Stimulated activated CD4-positive, alpha-beta T cell treated with anti-CD3 and anti-CD28 coated beads, Interleukin-12 subunit alpha, Interleukin-12 subunit beta, amount 100 ng/mL, for 4 hours (primary cell): ENCODE results near the gene PRKCH.

Experiments used
- DNase-seq: peaks from one replicate; pipeline ENCODE4 v3.0.0-alpha.2; 2020

Gene PRKCH

DNA sequence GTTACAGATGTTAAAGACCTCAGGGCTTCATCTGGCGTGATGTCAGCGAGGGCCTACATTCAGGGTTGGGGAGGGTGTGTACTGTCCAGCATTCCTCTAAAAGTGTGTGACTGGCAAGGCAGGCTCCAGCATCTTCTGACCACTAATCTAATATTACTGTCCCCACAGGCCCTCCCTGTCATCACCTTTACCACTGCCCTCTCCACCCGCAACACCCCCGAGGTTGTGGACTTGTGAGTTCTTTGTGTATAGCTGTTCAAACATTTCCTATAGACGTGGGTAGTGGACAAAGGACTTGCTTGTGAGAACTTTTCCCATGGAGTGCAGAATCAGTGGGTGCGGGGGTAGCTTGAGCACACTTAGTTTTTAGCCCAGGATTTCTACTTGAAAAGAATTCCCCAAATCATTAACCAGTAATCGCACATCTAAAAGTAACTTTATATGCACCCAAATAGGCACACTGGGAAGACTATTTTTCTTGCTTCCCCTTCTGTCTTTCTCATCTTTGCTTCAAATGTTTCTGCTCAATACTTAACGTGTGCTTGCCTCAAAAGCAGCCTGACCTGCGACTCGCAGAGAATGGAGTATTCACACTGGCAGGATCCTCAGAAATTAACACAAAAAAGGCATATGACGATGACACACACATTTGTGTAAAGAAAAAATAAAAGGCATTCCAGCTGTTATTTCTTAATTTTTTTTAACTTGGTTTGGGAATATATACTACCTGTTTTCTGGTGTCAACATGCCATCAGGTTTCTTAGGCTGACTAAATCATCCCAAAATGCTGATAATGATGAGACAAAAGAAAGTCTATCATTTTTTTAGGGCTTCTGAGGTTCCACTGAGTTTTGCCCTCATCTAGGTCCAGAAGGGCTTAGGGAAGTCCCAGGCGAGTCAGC, 215.5 kb downstream of the PRKCH start:
- no peak for DNase-seq

DNA sequence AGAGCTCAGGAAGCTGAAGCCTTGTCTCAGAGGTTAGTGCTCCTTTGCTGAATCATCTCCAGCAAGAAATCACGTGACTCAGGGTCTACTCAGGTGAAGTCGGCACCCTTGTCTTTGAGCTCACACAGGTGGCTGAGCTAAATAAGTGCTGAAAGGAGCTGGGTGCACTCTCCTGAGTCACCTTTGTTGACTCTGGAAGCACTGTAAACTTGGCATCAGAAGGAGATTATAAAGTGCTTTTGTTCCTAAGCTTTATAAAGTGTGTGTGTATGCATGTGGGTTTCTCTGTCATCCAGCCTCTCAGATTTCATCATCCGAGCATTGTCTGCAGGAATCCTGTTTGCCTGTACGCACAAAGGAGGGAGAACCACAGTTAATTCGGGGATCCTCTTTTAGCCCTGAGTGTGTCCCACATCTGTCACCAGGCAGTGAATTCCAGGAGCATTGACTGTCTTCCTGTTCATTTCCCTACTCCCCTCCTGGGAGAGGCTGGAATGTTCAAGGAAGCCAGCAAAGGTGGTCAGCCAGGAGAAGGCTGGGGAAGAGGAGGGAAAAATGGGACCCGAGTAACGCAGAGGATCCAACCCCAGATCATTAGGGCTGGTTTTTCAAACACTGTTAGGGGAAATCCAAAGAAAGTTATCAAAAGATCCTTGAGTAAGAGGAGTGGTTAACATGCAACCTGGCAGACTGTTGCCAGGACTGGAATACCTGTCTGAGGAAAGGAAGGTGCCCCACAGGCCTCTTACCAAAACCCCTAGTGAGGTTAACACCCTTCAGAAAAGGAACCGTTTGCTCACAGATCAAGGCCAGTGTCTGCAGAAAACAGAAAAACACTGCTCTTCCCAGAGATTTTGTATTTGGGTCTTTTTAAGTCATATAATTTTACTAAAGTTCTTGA, 216.4 kb downstream of the PRKCH start:
- peak; percentile 29 for DNase-seq

DNA sequence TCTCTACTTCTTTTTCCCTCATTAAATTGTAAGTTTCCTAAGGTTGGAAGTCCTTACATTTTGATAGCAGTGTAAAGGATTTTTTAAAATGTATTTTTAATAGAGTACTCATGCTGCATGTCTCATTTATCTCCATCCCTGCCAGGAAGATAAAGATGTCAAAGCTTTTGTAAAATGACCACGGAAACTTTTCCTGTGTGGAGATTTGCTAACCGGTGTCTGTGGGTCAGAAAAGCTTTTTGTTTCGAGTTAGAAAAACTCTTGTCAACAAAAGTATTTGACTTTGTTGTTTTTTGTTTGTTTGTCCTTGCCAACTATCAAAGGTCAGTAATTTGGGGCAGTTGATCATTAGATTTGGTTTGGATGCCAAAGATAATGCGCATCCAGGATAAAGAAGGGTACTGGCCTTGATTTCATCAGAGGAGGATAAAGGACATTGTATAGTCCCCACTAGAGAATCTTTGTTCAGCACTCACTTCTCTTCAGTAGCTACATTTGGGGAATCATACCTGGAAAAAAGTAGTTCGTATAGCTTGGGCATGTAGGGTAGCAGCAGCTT, 217.2 kb downstream of the PRKCH start:
- no peak for DNase-seq

DNA sequence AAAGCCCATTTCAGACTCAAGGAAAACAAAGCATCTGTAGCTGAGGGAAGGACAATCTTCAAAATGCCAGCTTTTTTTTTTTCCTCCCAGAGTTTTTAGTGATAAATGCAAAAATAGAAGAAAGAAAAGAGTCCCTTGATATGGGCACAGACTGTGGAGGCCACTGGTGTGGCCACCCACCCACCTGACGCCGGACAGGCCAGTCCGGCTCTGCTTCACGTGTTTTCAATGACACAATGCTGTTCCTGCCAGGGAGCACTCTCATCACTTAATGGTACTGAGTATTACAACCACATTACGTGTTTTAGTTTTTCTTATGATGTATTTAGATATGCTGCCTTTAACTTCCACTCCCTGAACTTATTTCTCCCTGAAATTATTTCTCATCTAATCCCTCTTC, 218.3 kb downstream of the PRKCH start:
- DNase-seq, result no peak

DNA sequence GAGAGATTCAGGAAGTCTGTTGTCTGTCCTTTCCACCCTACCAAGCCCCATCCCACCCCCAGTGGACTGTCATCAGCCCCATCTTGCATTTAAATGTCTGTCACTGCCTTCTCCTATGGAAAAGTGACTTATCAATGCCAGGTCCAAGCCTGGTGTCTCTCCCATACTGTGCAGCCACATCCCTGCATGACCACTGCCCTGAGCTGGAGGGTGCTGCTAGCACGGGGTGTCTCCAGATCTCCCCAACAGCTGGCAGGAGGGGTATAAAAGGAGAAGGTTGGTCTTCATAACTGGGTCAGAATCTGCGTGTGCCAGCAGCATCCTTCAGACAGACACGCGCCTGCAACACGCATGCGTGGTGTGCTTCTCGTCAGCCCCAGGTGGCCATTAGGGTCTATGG, 219.6 kb downstream of the PRKCH start:
- DNase-seq, result no peak

DNA sequence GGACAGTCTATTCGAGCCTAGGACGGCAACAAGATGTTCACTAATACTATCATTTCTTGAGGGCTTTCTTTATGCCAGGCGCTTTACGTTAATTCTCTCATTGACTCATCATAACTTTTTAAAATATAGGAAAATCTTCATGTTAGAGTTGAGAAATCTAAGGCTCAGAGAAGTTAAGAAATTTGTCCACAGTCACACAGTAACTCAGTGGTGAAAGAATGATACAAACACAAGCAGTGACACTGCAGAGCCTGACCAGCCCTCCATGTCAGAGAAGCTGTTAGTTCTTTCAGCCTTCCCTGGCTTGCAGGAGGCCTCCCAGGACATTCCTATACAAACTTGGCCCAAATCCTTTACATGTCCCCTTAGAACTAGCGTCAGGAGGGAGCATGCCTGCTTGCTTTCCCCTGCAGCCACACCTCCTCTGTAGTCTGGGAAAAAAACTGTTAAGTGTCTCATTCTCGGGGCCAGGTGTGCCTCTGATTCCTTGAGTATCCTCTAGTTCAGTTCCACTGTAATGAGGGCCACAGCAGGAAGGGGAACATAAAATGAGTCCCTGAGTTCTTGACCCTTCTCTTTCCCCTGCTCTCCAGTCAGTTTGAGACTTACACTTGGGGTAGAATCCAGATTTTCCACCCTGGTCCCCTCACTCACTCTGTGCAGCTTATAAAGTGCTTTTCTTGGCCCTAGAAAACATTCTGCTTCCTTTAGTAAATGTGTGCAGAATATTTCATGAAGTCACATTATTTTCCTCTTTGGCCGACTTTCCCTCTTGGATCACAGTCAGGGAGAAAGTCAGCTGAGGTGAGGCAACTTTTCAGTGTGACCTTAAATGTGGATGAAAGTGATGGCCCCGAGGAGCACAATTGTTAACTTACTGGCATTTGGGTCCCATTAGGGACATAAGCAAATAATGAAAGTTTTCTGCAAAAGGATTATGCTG, 221.7 kb downstream of the PRKCH start:
- no peak for DNase-seq

DNA sequence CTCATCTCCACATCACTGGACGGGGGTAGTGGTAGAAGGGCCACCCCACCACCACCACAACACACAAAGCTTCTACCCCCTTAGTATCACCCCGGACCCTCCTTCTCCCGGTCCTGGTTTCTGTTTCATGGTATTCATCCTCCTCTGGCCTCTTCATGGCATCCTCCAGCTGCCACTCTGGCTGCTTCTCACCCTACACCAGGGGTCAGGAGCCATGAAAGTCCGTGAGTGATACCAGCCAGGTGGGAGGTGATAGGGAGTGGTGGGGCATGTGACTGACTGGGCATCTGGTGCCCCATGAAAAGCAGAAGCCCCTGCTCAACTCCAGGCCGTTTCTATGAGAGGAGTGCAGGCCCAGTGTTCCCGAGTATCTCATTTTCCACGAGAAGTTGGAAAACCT, 222.6 kb downstream of the PRKCH start:
- DNase-seq, result no peak

DNA sequence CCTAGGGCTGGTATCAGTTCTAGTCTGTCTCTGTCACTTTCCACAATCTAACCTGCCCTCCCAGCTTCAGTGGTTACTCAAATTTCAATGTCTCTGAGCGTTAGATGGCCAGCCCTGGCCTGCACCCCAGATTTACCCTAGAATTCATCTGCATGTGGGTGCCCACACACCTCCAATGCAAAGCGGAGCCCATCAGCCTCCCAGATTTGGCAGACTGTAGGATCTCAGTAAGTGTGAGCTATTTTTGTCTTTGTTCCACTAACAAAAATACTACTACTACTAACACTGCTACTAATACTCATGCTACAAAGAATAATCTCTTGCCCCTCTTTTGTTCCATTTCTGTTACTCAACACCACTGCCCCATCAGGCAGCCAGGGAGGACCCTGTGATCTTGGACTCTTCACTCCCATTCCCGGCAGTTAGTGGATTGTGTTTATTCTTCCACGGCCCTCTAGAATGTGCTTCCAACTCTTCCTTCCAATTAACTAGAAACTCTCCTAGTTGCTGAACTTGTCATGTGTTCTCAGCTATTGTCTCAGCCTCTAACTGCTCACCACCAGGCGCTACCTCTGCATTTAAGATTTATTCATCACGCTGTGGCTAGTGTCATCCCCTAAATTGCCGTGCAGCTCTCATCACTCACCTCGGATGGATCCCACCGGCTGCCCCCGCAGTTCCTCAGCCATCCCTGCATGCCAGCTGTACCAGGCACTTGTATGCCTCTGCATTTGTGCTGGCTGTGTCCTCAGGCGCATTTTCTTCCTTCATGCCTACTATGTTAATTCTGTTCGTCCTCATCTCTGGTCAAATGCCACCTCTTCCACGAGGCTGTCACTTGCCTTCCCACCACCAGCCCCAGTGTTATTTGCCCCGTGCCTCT, 223.3 kb downstream of the PRKCH start:
- no peak for DNase-seq

DNA sequence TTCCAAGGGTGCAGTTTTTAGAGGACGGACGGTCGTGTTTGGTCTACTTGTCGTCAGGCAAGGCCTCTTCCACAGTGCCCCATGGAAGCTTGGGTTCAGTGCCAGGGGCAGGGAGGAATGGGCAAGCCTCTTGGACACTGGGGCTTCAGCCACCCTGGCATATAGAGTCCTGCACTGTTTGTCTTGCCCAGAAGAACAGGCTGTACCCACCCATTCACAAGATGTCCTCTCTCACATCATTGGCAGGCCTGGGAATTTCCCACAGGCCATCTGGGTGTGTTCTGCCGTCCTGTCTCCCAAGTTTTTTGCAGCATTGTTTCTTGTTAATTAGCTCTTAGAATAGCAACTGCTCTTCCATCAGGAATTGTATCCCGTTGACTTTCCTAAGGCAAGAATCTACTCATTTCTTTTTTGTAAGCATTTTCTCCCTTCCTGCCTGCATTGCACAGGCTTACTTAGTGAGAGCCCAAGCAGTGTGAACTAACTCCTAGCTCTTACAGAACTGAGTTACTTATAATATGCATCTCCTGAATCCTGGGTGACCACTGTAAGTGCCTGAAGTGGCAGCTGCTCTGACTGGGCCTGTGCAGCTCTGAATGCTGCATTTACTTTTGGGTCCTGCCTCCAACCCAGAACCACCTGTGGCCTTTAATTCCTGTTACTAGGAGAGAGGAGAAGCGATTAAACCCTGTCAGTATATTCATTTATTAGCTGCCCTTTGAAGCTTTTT, 224.5 kb downstream of the PRKCH start:
- DNase-seq, result no peak

DNA sequence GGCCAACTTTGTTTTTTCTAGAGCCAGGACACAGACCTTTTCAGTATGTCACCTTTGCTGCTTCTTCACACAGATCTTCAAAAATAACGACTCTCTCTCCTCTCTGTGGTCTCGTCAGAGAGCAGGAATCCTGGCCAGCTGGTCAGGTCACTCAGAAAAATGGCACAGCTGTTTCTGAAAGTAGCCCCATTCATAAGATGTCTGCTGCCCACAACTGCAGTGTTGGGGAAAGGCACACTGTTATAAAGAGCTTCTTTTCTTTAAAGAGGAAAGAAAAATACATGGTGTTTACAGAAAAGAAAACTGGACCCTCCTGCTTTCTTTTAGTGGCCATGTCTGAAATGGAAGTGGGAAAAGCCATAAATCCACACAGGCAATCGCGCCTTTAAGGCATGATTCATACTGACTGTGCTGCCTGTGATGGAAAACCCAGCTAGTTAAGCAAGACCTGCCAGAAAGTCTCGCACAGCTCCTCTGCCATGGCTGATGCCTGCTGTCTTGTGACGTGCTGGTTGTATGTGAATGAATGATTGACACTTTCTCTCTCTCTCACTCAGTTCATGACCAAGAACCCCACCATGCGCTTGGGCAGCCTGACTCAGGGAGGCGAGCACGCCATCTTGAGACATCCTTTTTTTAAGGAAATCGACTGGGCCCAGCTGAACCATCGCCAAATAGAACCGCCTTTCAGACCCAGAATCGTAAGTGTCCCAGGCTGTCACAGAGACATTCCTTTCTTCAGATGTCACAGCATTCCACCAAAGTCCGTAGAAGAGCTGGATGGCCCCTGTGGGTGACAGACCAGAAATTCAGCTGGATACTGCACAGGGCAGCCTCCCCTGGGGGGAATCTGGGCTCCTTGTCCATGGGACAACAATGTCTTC, 226.0 kb downstream of the PRKCH start:
- no peak for DNase-seq

DNA sequence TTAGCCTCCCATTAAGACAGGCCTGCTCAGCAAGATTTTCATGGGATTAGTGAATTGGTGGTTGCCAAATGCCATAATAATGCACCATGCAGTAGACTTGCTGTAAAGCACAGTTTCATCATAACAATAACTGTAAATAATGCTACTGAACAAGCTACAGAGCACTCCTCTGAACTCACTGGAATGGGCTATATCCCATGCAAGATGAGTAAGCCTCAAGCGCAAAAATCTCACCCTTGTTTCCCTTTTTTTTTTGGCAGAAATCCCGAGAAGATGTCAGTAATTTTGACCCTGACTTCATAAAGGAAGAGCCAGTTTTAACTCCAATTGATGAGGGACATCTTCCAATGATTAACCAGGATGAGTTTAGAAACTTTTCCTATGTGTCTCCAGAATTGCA, 228.0 kb downstream of the PRKCH start:
- no peak for DNase-seq

DNA sequence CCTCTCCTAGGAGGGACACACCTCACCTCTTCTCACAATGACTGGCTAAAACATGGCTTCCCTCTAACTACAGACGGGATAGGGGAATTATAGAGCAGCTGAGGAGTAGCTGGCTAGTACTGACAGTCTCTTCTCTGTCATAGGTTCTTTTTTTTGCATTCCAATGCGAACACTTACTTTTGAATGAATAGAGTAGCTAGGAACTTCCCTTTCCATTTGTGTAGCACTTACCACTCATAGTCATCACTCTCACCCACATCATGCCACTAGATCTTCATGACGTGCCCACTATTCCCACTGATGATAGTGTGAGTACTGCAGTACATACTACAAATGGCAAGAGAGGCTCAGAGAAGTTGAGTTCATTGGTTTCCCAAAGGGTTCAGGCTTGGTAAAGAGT, 230.0 kb downstream of the PRKCH start:
- DNase-seq, result no peak

DNA sequence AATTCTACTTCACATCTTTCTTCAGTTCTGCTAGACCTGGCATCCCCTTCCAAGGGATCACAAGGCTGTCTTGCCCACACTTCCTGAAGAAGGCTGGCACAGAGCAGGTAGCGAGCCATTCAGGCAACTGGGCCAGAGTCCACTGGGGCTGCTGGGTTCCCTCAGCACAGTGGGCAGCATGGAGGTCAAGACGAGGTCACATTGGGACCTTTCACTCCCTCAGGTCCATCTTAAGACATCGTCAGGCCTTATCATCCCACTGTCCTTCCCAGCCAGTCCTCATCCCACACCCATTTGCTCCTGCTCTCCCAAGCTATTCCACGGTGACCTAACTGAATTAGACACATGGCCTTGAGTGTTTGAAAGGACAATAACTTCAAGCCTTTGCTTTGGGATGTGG, 230.9 kb downstream of the PRKCH start:
- DNase-seq, result no peak

DNA sequence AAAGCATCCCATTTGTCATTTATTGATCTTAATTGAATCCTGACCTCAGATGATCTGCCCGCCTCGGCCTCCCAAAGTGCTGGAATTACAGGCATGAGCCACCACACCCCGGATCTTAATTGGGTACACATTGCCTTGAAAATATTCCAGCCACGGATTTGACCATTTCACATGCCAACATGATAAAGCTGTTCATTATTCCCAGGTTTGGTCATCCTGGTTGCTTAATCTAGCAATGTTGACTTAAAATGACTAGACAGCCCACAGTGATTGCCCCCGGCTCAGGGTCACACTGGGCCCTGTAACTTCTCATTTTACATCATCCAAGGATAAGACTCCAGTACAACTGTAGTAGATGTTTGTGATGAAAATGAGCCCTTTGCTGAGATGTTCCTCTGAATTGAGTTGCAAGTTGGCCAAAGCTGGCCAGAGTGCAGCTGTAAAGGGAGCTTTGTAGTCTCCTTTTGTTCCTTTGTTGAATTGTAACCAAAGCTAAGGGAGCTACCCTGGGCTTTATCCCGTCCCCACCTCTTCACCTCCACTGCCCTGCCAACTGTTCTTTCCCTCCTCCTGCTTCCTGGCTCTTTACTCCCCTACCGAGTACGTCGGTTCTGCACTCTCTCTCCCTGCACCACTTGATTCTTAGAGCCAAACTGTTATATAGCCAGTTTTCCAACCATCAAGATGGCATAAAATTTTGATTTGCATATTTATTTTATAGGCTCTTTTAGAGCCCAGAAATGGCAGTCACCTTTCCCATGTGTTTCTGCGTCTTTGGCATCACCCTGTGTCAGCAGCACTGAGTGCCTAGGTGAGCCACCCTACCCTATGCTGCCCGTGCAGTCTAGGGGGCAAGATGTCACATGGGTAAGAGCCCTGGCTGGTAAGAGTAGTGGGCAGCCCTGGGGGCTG, 232.6 kb downstream of the PRKCH start:
- DNase-seq, result no peak

DNA sequence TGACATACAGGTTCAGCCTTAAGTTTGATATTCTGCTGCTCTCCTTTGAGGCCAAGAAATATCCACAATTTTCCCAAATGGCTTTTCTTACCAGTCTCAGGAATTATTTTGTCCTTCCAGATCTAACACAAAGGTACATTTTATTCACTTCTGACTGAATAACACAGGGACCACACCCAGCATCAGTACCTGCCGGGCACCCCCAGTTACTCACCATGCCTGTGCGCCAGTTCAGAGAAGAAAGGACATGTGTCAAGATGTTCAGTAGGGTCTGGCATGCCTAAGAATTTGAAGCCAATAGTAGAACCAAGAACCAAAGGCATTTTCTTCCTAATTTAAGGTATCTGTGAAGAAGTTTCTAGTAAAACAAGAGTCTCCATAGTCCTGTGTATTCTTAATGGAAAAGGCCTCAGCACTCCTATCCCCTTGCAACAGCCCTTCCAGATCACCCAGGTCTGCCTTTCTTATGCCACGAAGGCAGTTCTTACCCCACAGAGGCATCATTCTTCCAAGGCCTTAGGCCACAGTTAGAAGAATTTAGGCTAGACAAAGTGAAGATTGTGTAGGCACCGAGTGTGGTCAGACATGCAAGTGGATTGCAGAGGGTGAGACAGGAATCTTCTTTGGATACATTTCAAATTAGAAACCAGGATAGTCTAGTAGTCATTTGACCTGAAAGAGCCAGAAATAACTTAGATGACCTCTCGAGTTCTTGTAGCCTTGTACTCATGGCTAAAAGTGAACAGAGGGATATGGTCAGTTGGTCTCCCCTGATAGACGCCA, 233.9 kb downstream of the PRKCH start:
- no peak for DNase-seq

DNA sequence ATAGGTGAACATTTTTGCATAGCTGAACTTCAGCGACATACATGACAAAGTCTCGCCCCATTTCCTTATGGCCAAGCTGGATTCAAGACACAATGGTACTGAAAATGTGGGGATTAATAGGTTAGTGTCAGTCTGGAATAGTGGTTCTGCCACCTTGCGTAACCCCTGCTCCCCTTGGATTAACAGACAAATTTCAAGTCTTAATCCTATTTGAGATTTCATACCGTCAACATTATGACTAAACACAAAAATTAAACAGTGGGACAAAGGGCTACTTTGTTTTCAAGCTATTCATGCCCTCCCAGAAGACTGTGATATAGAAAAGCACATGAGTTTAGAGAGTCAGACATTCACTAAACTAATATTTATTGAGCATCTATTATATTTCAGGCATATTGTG, 235.1 kb downstream of the PRKCH start:
- DNase-seq, result no peak

DNA sequence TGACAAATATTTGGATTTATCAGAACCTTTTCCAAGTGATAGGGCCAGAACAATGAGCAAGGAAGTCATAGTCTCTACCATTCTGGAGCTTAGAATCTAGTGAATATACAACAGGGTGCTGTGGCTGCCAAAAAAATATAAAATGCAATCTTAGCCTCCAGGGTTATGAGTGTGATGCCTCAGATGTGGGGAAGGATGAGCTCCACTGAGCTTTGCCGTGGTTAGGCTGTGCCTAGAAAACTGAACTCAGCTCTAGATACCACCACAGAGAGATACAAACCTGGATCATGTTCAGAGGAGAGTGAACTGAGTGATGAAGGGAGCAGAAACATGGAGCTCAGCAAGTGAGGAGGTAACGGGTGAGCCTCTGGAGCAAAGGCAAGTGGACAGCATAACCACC, 235.9 kb downstream of the PRKCH start:
- no peak for DNase-seq

DNA sequence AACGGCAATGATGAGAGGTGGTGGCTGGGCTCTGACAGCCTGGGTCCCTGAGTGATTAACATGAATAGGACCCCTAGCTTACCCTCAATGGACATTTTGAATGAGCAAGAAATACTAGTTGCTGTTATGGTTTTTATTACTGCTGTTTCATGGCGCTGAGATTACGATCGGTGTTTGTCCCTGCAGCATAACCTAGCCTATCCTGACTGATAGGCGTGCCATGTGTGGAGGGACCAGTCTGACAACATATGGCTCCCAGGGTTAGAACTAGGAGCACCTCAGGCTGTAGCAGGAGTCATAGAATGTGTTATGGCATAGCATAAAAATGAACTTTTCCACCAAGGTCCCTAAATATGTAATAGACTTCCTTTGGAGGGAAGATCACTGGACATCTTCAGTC, 236.5 kb downstream of the PRKCH start:
- DNase-seq, result no peak
